HepG2 (cell line): ENCODE measurements around the gene CNNM4. TPM values are rescaled to one million over a fixed set of nuclear protein-coding genes. Genes with fewer than 3 reads are reported as not detected.

Experiments
- ARNT2 ChIP-seq: sonication (generic); formaldehyde crosslinking; IDR thresholded peaks from 2 replicates; pipeline ENCODE4 v1.8.0; 2022; ENCODE audit warnings: mild to moderate bottlenecking, low read depth, missing genetic modification reagents, moderate library complexity
- FOXP1 ChIP-seq, 2 experiments: fragments of 450-650 bp in 1 of 2; IDR thresholded peaks; 2 replicates each; pipeline ENCODE4 v1.6.1; 2017 to 2018; ENCODE audit warnings: antibody characterized with exemption in 1 of 2
- HOXA3 ChIP-seq: sonication (generic); formaldehyde crosslinking; IDR thresholded peaks from 2 replicates; pipeline ENCODE4 v1.5.0; 2020; ENCODE audit warnings: missing genetic modification reagents
- JDP2 ChIP-seq: sonication (generic); formaldehyde crosslinking; IDR thresholded peaks from 2 replicates; pipeline ENCODE4 v1.8.1; 2022; ENCODE audit warnings: missing genetic modification reagents, borderline replicate concordance
- KMT2B ChIP-seq: IDR thresholded peaks from 2 replicates; pipeline ENCODE4 v1.6.1; 2016; ENCODE audit warnings: missing genetic modification reagents, missing compliant biosample characterization
- MXD4 ChIP-seq: IDR thresholded peaks from 2 replicates; pipeline ENCODE4 v1.6.1; 2016; ENCODE audit warnings: mild to moderate bottlenecking, missing biosample characterization, missing genetic modification reagents
- PHF20 ChIP-seq: sonication (generic); formaldehyde crosslinking; IDR thresholded peaks from 2 replicates; pipeline ENCODE4 v1.5.0; 2020; ENCODE audit warnings: mild to moderate bottlenecking, missing genetic modification reagents
- SRSF4 ChIP-seq: fragments of 200-400 bp; formaldehyde crosslinking; IDR thresholded peaks from one replicate; pipeline ENCODE4 v1.6.1; 2018; ENCODE audit warnings: mild to moderate bottlenecking, low read depth, low read length, moderate library complexity; ENCODE audit not compliant: poor library complexity, severe bottlenecking
- ZNF101 ChIP-seq: sonication (generic); formaldehyde crosslinking; IDR thresholded peaks from 2 replicates; pipeline ENCODE4 v1.4.0; 2020; ENCODE audit warnings: mild to moderate bottlenecking, low read depth, missing genetic modification reagents, borderline replicate concordance
- ZNF329 ChIP-seq: sonication (generic); formaldehyde crosslinking; IDR thresholded peaks from 2 replicates; pipeline ENCODE4 v1.9.0; 2021; ENCODE audit warnings: low read depth, mild to moderate bottlenecking, missing genetic modification reagents
- ZSCAN31 ChIP-seq: sonication (generic); formaldehyde crosslinking; IDR thresholded peaks from 2 replicates; pipeline ENCODE4 v1.5.0; 2020; ENCODE audit warnings: low read depth, mild to moderate bottlenecking, missing genetic modification reagents
- polyA plus RNA-seq, 8 experiments: library from polyadenylated mRNA; depleted of rRNA in 3 of 8; stranded (reverse) in 7 of 8; unstranded in 1 of 8; fragments of >200 nt; fragmentation: Illumina TruSeq in 4 of 8; extraction: Trizol in 4 of 8; gene quantifications; 2 replicates each; pipeline versions ENCODE4 v1.2.1 to v1.2.3, GENCODE V29; 2011 to 2016; ENCODE audit warnings: low read depth in 4 of 8, missing spikeins in 1 of 8, mixed read lengths in 1 of 8; ENCODE audit not compliant: insufficient read depth in 1 of 8
- total RNA-seq, 5 experiments: library from RNA; depleted of rRNA; stranded (reverse); fragments of >200 nt; fragmentation: Illumina TruSeq; extraction: Trizol; gene quantifications; 2 replicates each; pipeline ENCODE4 v1.2.3, GENCODE V29; 2016; ENCODE audit warnings: low read depth in 1 of 5
- TF ChIP-seq, protein P1 (sequence below): sonication (generic); formaldehyde crosslinking; IDR thresholded peaks from 2 replicates; pipeline ENCODE4 v1.4.0; 2020; ENCODE audit warnings: mild to moderate bottlenecking, low read depth, missing genetic modification reagents
- TF ChIP-seq, protein P2 (sequence below): sonication (generic); formaldehyde crosslinking; IDR thresholded peaks from 2 replicates; pipeline ENCODE4 v1.8.1; 2022; ENCODE audit warnings: low read depth, mild to moderate bottlenecking, missing genetic modification reagents
- TF ChIP-seq, protein P3 (sequence below): IDR thresholded peaks from 2 replicates; pipeline ENCODE4 v1.6.1; 2012; ENCODE audit warnings: inconsistent platforms
- TF ChIP-seq, protein P4 (sequence below): IDR thresholded peaks from 2 replicates; pipeline ENCODE4 v1.6.1; 2016; ENCODE audit warnings: missing compliant biosample characterization, missing genetic modification reagents, borderline replicate concordance

The CNNM4 gene
- total and polyA plus RNA-seq, 2 of the 13 experiments (the other 11 are each of a cell fraction or from before 2014, with no cell fraction given) = 5.9 to 8.4 TPM

DNA sequence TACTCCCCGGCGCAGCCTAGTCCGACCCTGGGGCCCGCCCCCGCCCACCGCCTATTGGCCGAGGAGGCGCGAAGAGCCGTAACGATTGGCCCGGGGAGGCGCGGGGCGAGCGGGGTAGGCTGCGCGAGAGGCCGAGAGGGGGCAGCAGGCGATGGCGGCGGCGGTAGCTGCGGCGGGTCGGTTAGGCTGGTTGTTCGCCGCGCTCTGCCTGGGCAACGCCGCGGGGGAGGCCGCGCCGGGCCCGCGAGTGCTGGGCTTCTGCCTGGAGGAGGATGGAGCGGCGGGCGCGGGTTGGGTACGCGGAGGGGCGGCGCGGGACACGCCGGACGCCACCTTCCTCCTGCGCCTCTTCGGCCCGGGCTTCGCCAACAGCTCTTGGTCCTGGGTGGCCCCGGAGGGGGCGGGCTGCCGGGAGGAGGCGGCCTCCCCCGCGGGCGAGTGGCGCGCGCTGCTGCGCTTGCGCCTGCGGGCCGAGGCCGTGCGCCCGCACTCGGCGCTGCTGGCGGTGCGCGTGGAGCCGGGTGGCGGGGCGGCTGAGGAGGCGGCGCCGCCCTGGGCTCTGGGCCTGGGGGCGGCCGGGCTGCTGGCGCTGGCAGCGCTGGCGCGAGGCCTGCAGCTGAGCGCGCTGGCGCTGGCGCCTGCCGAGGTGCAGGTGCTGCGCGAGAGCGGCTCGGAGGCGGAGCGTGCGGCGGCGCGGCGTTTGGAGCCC, 55.6 kb downstream of the CNNM4 start, which contains the start of gene CNNM3 (continued):
- TF ChIP-seq ARNT2 (CRISPR knock-in tag) (peak; percentile 89), ZNF329 (peak; percentile 52; the same call in 1 of the 2 replicates), ZSCAN31 (CRISPR knock-in tag) (peak; percentile 80), KMT2B (CRISPR knock-in tag) (peak; percentile 61; the same call in 1 of the 2 replicates), FOXP1 (IDR thresholded peaks at IDR 0.05) (0 out of 2 replicates have a peak, but pooled peaks have one; percentile 22), FOXP1 (CRISPR knock-in tag; IDR thresholded peaks at IDR 0.05) (peak; percentile 73), SRSF4 (peak; percentile 60), JDP2 (CRISPR knock-in tag) (peak; percentile 32; the same call in 1 of the 2 replicates), MXD4 (CRISPR knock-in tag) (0 out of 2 replicates have a peak, but pooled peaks have one; percentile 43), HOXA3 (peak; percentile 85), PHF20 (CRISPR knock-in tag) (peak; percentile 74), ZNF101 (CRISPR knock-in tag) (peak; percentile 85; the same call in 1 of the 2 replicates)
- TF ChIP-seq, protein P1, sequence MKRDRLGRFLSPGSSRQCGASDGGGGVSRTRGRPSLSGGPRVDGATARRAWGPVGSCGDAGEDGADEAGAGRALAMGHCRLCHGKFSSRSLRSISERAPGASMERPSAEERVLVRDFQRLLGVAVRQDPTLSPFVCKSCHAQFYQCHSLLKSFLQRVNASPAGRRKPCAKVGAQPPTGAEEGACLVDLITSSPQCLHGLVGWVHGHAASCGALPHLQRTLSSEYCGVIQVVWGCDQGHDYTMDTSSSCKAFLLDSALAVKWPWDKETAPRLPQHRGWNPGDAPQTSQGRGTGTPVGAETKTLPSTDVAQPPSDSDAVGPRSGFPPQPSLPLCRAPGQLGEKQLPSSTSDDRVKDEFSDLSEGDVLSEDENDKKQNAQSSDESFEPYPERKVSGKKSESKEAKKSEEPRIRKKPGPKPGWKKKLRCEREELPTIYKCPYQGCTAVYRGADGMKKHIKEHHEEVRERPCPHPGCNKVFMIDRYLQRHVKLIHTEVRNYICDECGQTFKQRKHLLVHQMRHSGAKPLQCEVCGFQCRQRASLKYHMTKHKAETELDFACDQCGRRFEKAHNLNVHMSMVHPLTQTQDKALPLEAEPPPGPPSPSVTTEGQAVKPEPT (CRISPR knock-in tag) = 0 out of 2 replicates have a peak, but pooled peaks have one; percentile 83
- TF ChIP-seq, protein P2, sequence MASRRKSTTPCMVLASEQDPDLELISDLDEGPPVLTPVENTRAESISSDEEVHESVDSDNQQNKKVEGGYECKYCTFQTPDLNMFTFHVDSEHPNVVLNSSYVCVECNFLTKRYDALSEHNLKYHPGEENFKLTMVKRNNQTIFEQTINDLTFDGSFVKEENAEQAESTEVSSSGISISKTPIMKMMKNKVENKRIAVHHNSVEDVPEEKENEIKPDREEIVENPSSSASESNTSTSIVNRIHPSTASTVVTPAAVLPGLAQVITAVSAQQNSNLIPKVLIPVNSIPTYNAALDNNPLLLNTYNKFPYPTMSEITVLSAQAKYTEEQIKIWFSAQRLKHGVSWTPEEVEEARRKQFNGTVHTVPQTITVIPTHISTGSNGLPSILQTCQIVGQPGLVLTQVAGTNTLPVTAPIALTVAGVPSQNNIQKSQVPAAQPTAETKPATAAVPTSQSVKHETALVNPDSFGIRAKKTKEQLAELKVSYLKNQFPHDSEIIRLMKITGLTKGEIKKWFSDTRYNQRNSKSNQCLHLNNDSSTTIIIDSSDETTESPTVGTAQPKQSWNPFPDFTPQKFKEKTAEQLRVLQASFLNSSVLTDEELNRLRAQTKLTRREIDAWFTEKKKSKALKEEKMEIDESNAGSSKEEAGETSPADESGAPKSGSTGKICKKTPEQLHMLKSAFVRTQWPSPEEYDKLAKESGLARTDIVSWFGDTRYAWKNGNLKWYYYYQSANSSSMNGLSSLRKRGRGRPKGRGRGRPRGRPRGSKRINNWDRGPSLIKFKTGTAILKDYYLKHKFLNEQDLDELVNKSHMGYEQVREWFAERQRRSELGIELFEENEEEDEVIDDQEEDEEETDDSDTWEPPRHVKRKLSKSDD = peak; percentile 74
- TF ChIP-seq, protein P3, sequence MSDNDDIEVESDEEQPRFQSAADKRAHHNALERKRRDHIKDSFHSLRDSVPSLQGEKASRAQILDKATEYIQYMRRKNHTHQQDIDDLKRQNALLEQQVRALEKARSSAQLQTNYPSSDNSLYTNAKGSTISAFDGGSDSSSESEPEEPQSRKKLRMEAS = peak; percentile 43
- TF ChIP-seq, protein P4, sequence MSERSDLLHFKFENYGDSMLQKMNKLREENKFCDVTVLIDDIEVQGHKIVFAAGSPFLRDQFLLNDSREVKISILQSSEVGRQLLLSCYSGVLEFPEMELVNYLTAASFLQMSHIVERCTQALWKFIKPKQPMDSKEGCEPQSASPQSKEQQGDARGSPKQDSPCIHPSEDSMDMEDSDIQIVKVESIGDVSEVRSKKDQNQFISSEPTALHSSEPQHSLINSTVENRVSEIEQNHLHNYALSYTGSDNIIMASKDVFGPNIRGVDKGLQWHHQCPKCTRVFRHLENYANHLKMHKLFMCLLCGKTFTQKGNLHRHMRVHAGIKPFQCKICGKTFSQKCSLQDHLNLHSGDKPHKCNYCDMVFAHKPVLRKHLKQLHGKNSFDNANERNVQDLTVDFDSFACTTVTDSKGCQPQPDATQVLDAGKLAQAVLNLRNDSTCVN = no peak; the same call in 1 of the 2 replicates
